CD14-positive monocyte (primary cell): ENCODE measurements around the gene THG1L. TPM values are rescaled to one million over a fixed set of nuclear protein-coding genes. Genes with fewer than 3 reads are reported as not detected.

Experiments used
- DNase-seq, 3 donors: peaks; one replicate each; pipeline ENCODE4 v3.0.0-alpha.2; 2011 to 2022
- H2AFZ ChIP-seq: 2 replicates; pipeline ENCODE4 v1.6.0; 2012; ENCODE audit warnings: mild to moderate bottlenecking, low read depth, low read length, inconsistent platforms; ENCODE audit not compliant: insufficient read depth, poor library complexity, severe bottlenecking
- H3K27ac ChIP-seq, 2 donors: 1 replicate in 1 of 2; 2 replicates in 1 of 2; pipeline ENCODE4 v1.5.1; 2012 to 2013; ENCODE audit warnings: low read length in 2 of 2, control low read depth in 1 of 2, inconsistent platforms in 1 of 2, low read depth in 1 of 2, mild to moderate bottlenecking in 1 of 2
- H3K27me3 ChIP-seq, 2 donors: one replicate each; pipeline versions ENCODE4 v1.6.0 to v1.6.1; 2011 to 2013; ENCODE audit warnings: low read length in 2 of 2; ENCODE audit not compliant: control insufficient read depth in 2 of 2, insufficient read depth in 2 of 2
- H3K36me3 ChIP-seq, 2 donors: replicated peaks in 1 of 2; 1 replicate in 1 of 2; 2 replicates in 1 of 2; pipeline versions ENCODE4 v1.5.1 to v1.6.1; 2012 to 2013; ENCODE audit warnings: low read length in 2 of 2, control low read depth in 1 of 2, inconsistent platforms in 1 of 2, mild to moderate bottlenecking in 1 of 2; ENCODE audit not compliant: insufficient read depth in 2 of 2, control insufficient read depth in 1 of 2
- H3K4me1 ChIP-seq, 2 donors: 1 replicate in 1 of 2; 2 replicates in 1 of 2; pipeline versions ENCODE4 v1.5.1 to v1.6.1; 2012 to 2013; ENCODE audit warnings: low read length in 2 of 2, control low read depth in 1 of 2, inconsistent platforms in 1 of 2, mild to moderate bottlenecking in 1 of 2, moderate library complexity in 1 of 2; ENCODE audit not compliant: insufficient read depth in 2 of 2, control insufficient read depth in 1 of 2
- H3K4me2 ChIP-seq: replicated peaks from 2 replicates; pipeline ENCODE3; 2012; ENCODE audit warnings: low read length, moderate library complexity, mild to moderate bottlenecking; ENCODE audit not compliant: poor library complexity, severe bottlenecking; ENCODE audit errors: extremely low read depth
- H3K4me3 ChIP-seq, 3 experiments: fragments of 200-600 bp in 1 of 3; sonication (generic) in 1 of 3; replicated peaks in 1 of 3; 1 replicate in 2 of 3; 2 replicates in 1 of 3; pipeline ENCODE4 v1.5.1; 2011 to 2013; ENCODE audit warnings: low read length in 3 of 3, mild to moderate bottlenecking in 3 of 3, control low read depth in 2 of 3, low read depth in 2 of 3, inconsistent platforms in 1 of 3, moderate library complexity in 1 of 3
- H3K79me2 ChIP-seq: 2 replicates; pipeline ENCODE4 v1.6.0; 2012; ENCODE audit warnings: mild to moderate bottlenecking, control low read depth, inconsistent platforms, low read length, moderate library complexity; ENCODE audit not compliant: insufficient read depth
- H3K9ac ChIP-seq: 2 replicates; pipeline ENCODE4 v1.6.0; 2017; ENCODE audit warnings: low read length, mild to moderate bottlenecking; ENCODE audit not compliant: insufficient read depth, poor library complexity, severe bottlenecking
- H3K9me3 ChIP-seq, 2 donors: replicated peaks in 1 of 2; 1 replicate in 1 of 2; 2 replicates in 1 of 2; pipeline versions ENCODE4 v1.5.1 to v1.6.1; 2012 to 2013; ENCODE audit warnings: low read length in 2 of 2, control low read depth in 1 of 2; ENCODE audit not compliant: control insufficient read depth in 1 of 2, insufficient read depth in 1 of 2
- H4K20me1 ChIP-seq: 2 replicates; pipeline ENCODE4 v1.6.0; 2012; ENCODE audit warnings: mild to moderate bottlenecking, low read length, control low read depth, moderate library complexity; ENCODE audit not compliant: insufficient read depth
- H3K27ac Mint-ChIP-seq, 7 donors: one replicate each; pipeline ENCODE4 v1.8.0; 2020; ENCODE audit warnings: mild to moderate bottlenecking in 7 of 7, mixed read lengths in 7 of 7, moderate library complexity in 6 of 7, inconsistent platforms in 2 of 7
- H3K27me3 Mint-ChIP-seq, 3 donors: one replicate each; pipeline ENCODE4 v1.8.0; 2021 to 2022; ENCODE audit warnings: low read depth in 3 of 3, mild to moderate bottlenecking in 3 of 3, mixed read lengths in 3 of 3, moderate library complexity in 3 of 3, inconsistent platforms in 1 of 3
- H3K36me3 Mint-ChIP-seq, 2 donors: one replicate each; pipeline ENCODE4 v1.8.0; 2020; ENCODE audit warnings: mixed read lengths in 2 of 2, inconsistent platforms in 1 of 2, mild to moderate bottlenecking in 1 of 2
- H3K4me1 Mint-ChIP-seq: one replicate; pipeline ENCODE4 v1.8.0; 2020; ENCODE audit warnings: mild to moderate bottlenecking, mixed read lengths
- H3K4me3 Mint-ChIP-seq, 2 donors: one replicate each; pipeline ENCODE4 v1.8.0; 2020; ENCODE audit warnings: mild to moderate bottlenecking in 2 of 2, mixed read lengths in 2 of 2, moderate library complexity in 1 of 2
- H3K9me3 Mint-ChIP-seq, 7 donors: one replicate each; pipeline ENCODE4 v1.8.0; 2020 to 2022; ENCODE audit warnings: mixed read lengths in 7 of 7, mild to moderate bottlenecking in 6 of 7, moderate library complexity in 6 of 7, inconsistent platforms in 2 of 7
- WGBS: methylation state at CpG from one replicate; pipeline ENCODE4 v1.1.5; 2013; ENCODE audit warnings: missing lambda C conversion rate; ENCODE audit not compliant: insufficient coverage; 5-methylcytosine and 5-hydroxymethylcytosine counted together
- intact Hi-C, 2 donors: fragments of 100-400 bp; cut with micrococcal nuclease; formaldehyde crosslinking; loops; one replicate each; pipeline versions ENCODE4 v1.15.0 to v1.15.1; 2023
- polyA plus RNA-seq, 3 donors: library from polyadenylated mRNA; depleted of rRNA in 1 of 3; unstranded in 2 of 3; stranded (reverse) in 1 of 3; fragments of 300-500 nt in 2 of 3; fragments of >200 nt in 1 of 3; fragmentation: Illumina TruSeq in 2 of 3; gene quantifications; 1 replicate in 2 of 3; 2 replicates in 1 of 3; pipeline ENCODE4 v1.2.3, GENCODE V29; 2012 to 2021
- TF ChIP-seq, protein P1 (sequence below): fragments of 200-600 bp; IDR thresholded peaks from one replicate; pipeline ENCODE4 v1.8.0; 2022; ENCODE audit warnings: antibody characterized with exemption, mild to moderate bottlenecking

THG1L gene
- polyA plus RNA-seq, 3 donors, result 7.6 to 12.2 (median 7.6) TPM

GRCh38 chr5:157770665-157771064 lies 39.4 kb downstream of the THG1L start:
- no peak overlapping the region for H3K9ac ChIP-seq
- H3K4me3 ChIP-seq, result no peak overlapping the region
- Mint-ChIP-seq H3K9me3 (peaks cover 0 to 4% (median 0%) of the 10 kb centered on the region in 7 donors), H3K36me3 (no peaks in the 10 kb centered on the region), H3K27me3 (peaks cover 0 to 3% (median 1%) of the 10 kb centered on the region in 3 donors), H3K4me3 (no peak overlapping the region), H3K27ac (no peak overlapping the region), H3K4me1 (peaks cover 9% of the 10 kb centered on the region)
- H3K4me1 ChIP-seq, result no peaks in the 10 kb centered on the region
- 88% methylated on average over 1 of the region's 4 CpGs for WGBS
- H3K27ac ChIP-seq, result no peak overlapping the region
- H3K36me3 ChIP-seq, result no peaks in the 10 kb centered on the region
- H3K79me2 ChIP-seq, result no peaks in the 10 kb centered on the region
- no peaks in the 10 kb centered on the region for H3K27me3 ChIP-seq
- no peak for DNase-seq
- H4K20me1 ChIP-seq, result no peaks in the 10 kb centered on the region
- no peak overlapping the region for H2AFZ ChIP-seq
- H3K4me2 ChIP-seq, result no peak overlapping the region
- no peaks in the 10 kb centered on the region for H3K9me3 ChIP-seq
- intact Hi-C loops, result no loop called here
- TF ChIP-seq, protein P1, sequence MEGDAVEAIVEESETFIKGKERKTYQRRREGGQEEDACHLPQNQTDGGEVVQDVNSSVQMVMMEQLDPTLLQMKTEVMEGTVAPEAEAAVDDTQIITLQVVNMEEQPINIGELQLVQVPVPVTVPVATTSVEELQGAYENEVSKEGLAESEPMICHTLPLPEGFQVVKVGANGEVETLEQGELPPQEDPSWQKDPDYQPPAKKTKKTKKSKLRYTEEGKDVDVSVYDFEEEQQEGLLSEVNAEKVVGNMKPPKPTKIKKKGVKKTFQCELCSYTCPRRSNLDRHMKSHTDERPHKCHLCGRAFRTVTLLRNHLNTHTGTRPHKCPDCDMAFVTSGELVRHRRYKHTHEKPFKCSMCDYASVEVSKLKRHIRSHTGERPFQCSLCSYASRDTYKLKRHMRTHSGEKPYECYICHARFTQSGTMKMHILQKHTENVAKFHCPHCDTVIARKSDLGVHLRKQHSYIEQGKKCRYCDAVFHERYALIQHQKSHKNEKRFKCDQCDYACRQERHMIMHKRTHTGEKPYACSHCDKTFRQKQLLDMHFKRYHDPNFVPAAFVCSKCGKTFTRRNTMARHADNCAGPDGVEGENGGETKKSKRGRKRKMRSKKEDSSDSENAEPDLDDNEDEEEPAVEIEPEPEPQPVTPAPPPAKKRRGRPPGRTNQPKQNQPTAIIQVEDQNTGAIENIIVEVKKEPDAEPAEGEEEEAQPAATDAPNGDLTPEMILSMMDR, result no peak

DNA sequence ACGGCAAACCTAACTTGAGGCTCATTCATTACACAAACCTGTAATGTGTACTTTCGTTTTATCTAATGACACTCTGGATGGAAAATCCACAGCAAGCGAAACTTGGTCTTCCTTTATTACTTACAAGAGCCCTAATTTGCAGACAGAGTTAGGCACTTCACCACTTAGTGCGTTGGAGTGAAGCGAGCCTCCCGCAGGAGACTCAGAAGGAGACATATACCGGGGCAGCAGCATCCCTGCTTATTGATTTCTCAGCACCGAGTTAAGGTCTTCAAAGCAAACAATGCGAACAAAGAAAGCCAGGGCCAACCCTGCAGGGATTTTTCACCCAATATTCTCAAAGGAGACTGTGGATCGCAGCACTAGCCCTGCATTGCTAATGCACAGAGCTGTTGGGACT lies 40.9 kb downstream of the THG1L start:
- H4K20me1 ChIP-seq, result no peaks in the 10 kb centered on the region
- Mint-ChIP-seq H3K36me3 (no peaks in the 10 kb centered on the region), H3K4me3 (no peak overlapping the region), H3K9me3 (peaks cover 0 to 4% (median 0%) of the 10 kb centered on the region in 7 donors), H3K4me1 (peaks cover 9% of the 10 kb centered on the region), H3K27ac (no peak overlapping the region), H3K27me3 (peaks cover 0 to 3% (median 1%) of the 10 kb centered on the region in 3 donors)
- no peak overlapping the region for H3K27ac ChIP-seq
- 96% methylated on average over 8 of the region's 10 CpGs for WGBS
- H3K36me3 ChIP-seq, result no peaks in the 10 kb centered on the region
- TF ChIP-seq, protein P1, result no peak
- H3K79me2 ChIP-seq, result no peaks in the 10 kb centered on the region
- H3K27me3 ChIP-seq, result no peaks in the 10 kb centered on the region
- no peak overlapping the region for H3K4me2 ChIP-seq
- H2AFZ ChIP-seq, result no peak overlapping the region
- H3K4me3 ChIP-seq, result no peak overlapping the region
- intact Hi-C loops, result no loop called here
- no peak for DNase-seq
- H3K4me1 ChIP-seq, result no peaks in the 10 kb centered on the region
- no peak overlapping the region for H3K9ac ChIP-seq
- no peaks in the 10 kb centered on the region for H3K9me3 ChIP-seq
